ENCODE results near the gene SLC44A4. TPM values are rescaled to one million over a fixed set of nuclear protein-coding genes. Genes with fewer than 3 reads are reported as not detected.
"Not testable (repeated sequence)": the region's sequence is repeated elsewhere in the genome, so short reads cannot be mapped to it uniquely, and the experiment has no call there.

SLC44A4 gene
- total RNA-seq, 1 donor from 2014 or later, result 79.8 TPM

- DNase-seq (ENCODE audit: low spot score), result no peak
Measured at GRCh38 chr6:31829633-31830283, 49.0 kb downstream of the SLC44A4 start.

- peak; percentile 99 for DNase-seq (ENCODE audit: low spot score)
Measured at GRCh38 chr6:31827286-31828079, 51.3 kb downstream of the SLC44A4 start, which contains the start of gene HSPA1B. Gene HSPA1B, plus strand, starts transcription at chr6:31827738. Its CDS starts 213 bp downstream, at chr6:31827951.

GRCh38 chr6:31826793-31827285, 52.0 kb downstream of the SLC44A4 start:
- DNase-seq (ENCODE audit: low spot score), result peak; percentile 90

- no peak for DNase-seq (ENCODE audit: low spot score)
Measured at GRCh38 chr6:31825553-31825952, 53.2 kb downstream of the SLC44A4 start.

GRCh38 chr6:31823592-31824196, 55.1 kb downstream of the SLC44A4 start:
- DNase-seq (ENCODE audit: low spot score), result not testable (repeated sequence)

- DNase-seq (ENCODE audit: low spot score), result peak; percentile 92
Measured at GRCh38 chr6:31822036-31822821, 56.6 kb downstream of the SLC44A4 start.

- peak; percentile 79 for DNase-seq (ENCODE audit: low spot score)
Measured at GRCh38 chr6:31821301-31822035, 57.3 kb downstream of the SLC44A4 start.

GRCh38 chr6:31820399-31820798, 58.4 kb downstream of the SLC44A4 start:
- DNase-seq (ENCODE audit: low spot score), result not testable (repeated sequence)

GRCh38 chr6:31819871-31820299, 58.9 kb downstream of the SLC44A4 start:
- DNase-seq (ENCODE audit: low spot score), result no peak

GRCh38 chr6:31817929-31818511, 60.8 kb downstream of the SLC44A4 start:
- not testable (repeated sequence) for DNase-seq (ENCODE audit: low spot score)

GRCh38 chr6:31817133-31817928, 61.5 kb downstream of the SLC44A4 start:
- not testable (repeated sequence) for DNase-seq (ENCODE audit: low spot score)

- DNase-seq (ENCODE audit: low spot score), result peak; percentile 96
Measured at GRCh38 chr6:31815025-31815838, 63.6 kb downstream of the SLC44A4 start, which contains the start of the genes HSPA1A and HSPA1L. Gene HSPA1A, plus strand, starts transcription at chr6:31815543. Its CDS starts 214 bp downstream, at chr6:31815757. Gene HSPA1L, minus strand, starts transcription at chr6:31815283. Its CDS starts 3,311 bp downstream, at chr6:31811972.

- peak; percentile 97 for DNase-seq (ENCODE audit: low spot score)
Measured at GRCh38 chr6:31814677-31815024, 64.1 kb downstream of the SLC44A4 start.

- no peak for DNase-seq (ENCODE audit: low spot score)
Measured at GRCh38 chr6:31813465-31813849, 65.3 kb downstream of the SLC44A4 start.
